PC-3 (cell line): ENCODE data around the gene IL21R. TPM values are rescaled to one million over a fixed set of nuclear protein-coding genes. Genes with fewer than 3 reads are reported as not detected.

ENCODE experiments used
- ATAC-seq: fragments of 200-7000 bp; cut with Tn5 transposase; 2 replicates; pipeline ENCODE4 v1.9.1; 2020; ENCODE audit warnings: mild to moderate bottlenecking, moderate library complexity
- BruUV-seq: library from RNA; stranded (reverse); fragments of 400-500 nt; replicated peaks from 2 replicates; lab custom pipeline; 2021; lab: Mats Ljungman, UMichigan
- CTCF ChIA-PET: fragments of 300-600 bp; sonication (Branson Sonifier 250); formaldehyde crosslinking; loops from one replicate; lab custom pipeline; 2022; ENCODE audit warnings: antibody characterized with exemption; lab: Charles Lee
- POLR2A ChIA-PET: fragments of 300-600 bp; sonication (Branson Sonifier 250); formaldehyde crosslinking; loops from one replicate; lab custom pipeline; 2022; ENCODE audit warnings: antibody characterized with exemption; ENCODE audit not compliant: unreplicated experiment; lab: Charles Lee
- DNase-seq: peaks from one replicate; pipeline ENCODE4 v3.0.0-alpha.2; 2015
- H2AFZ ChIP-seq: fragments of 300-600 bp; sonication (generic); 2 replicates; pipeline ENCODE4 v1.6.0; 2016; ENCODE audit warnings: antibody characterized with exemption, low read length
- H3F3A ChIP-seq: fragments of 300-600 bp; sonication (generic); one replicate; pipeline ENCODE4 v1.6.0; 2017; ENCODE audit warnings: antibody characterized with exemption, low read length, control low read depth, mild to moderate bottlenecking; ENCODE audit not compliant: unreplicated experiment
- H3K27ac ChIP-seq: fragments of 300-600 bp; sonication (generic); 2 replicates; pipeline ENCODE4 v1.5.1; 2016; ENCODE audit warnings: mild to moderate bottlenecking, low read length
- H3K27me3 ChIP-seq: fragments of 300-600 bp; sonication (generic); 2 replicates; pipeline ENCODE4 v1.6.1; 2016; ENCODE audit warnings: low read length, mixed read lengths
- H3K36me3 ChIP-seq: fragments of 300-600 bp; sonication (generic); 2 replicates; pipeline ENCODE4 v1.6.1; 2016; ENCODE audit warnings: low read depth, mixed run types, low read length, mixed read lengths
- H3K4me1 ChIP-seq: fragments of 300-600 bp; sonication (generic); 2 replicates; pipeline ENCODE4 v1.5.1; 2016; ENCODE audit warnings: low read length; ENCODE audit not compliant: insufficient read depth
- H3K4me2 ChIP-seq: fragments of 300-600 bp; sonication (generic); 2 replicates; pipeline ENCODE4 v1.6.0; 2016; ENCODE audit warnings: low read length
- H3K4me3 ChIP-seq: fragments of 300-600 bp; sonication (generic); 2 replicates; pipeline ENCODE4 v1.5.1; 2016; ENCODE audit warnings: mild to moderate bottlenecking, low read length, mixed read lengths
- H3K79me2 ChIP-seq: fragments of 300-600 bp; sonication (generic); 2 replicates; pipeline ENCODE4 v1.6.1; 2017; ENCODE audit warnings: low read length, mixed read lengths
- H3K9ac ChIP-seq: fragments of 300-600 bp; sonication (generic); 2 replicates; pipeline ENCODE4 v1.6.0; 2016; ENCODE audit warnings: mild to moderate bottlenecking, low read length
- H3K9me2 ChIP-seq: fragments of 300-600 bp; sonication (generic); replicated peaks from 2 replicates; pipeline ENCODE4 v1.6.1; 2016; ENCODE audit warnings: mixed run types, low read length, mixed read lengths
- H3K9me3 ChIP-seq: fragments of 300-600 bp; sonication (generic); 2 replicates; pipeline ENCODE4 v1.6.1; 2016; ENCODE audit warnings: low read length, mixed read lengths
- H4K20me1 ChIP-seq: fragments of 300-600 bp; sonication (generic); 2 replicates; pipeline ENCODE4 v1.6.1; 2016; ENCODE audit warnings: low read length, mixed read lengths
- EZH2 ChIP-seq: fragments of 300-600 bp; sonication (generic); IDR thresholded peaks from one replicate; pipeline ENCODE4 v1.6.1; 2017; ENCODE audit warnings: antibody characterized with exemption, mild to moderate bottlenecking, low read length; ENCODE audit not compliant: unreplicated experiment
- EZH2phosphoT487 ChIP-seq: fragments of 300-600 bp; sonication (generic); IDR thresholded peaks from 2 replicates; pipeline ENCODE4 v1.6.1; 2018; ENCODE audit warnings: mild to moderate bottlenecking, antibody characterized with exemption, low read length, borderline replicate concordance
- intact Hi-C: fragments of 100-400 bp; cut with micrococcal nuclease; formaldehyde crosslinking; loops from 2 replicates; pipeline ENCODE4 v1.9.0; 2023
- total RNA-seq: library from RNA; depleted of rRNA; stranded (reverse); fragments of >200 nt; gene quantifications from 2 replicates; pipeline ENCODE4 v1.2.3, GENCODE V29; 2014
- TF ChIP-seq, protein P1 (sequence below): fragments of 300-600 bp; sonication (generic); conservative IDR thresholded peaks from 2 replicates; pipeline ENCODE4 v1.5.1; 2017; ENCODE audit warnings: antibody characterized with exemption, low read depth, mild to moderate bottlenecking, low read length

Gene IL21R
- total RNA-seq, 1 experiment from 2014 or later = 0.55 TPM

DNA sequence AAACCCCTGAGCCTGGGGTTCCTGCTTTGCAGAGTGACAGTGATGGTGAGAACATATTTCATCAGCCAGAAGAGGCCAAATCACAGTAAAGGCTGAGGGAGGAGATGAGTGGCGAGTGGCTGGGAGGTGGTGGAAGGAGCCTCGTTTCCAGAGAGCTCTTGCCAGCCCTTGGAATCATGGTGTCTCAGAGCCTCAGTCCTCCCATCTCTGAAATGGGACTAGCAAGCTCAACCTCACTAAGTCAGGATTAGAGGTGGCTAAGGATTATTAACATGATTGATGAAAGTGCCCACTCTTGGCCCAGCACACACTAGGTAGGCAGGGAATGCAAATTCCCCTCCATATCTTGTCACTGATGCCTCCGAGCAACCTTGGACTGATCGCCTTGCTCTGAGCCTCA is 45.2 kb upstream of the IL21R start:
- H3K4me3 ChIP-seq = no peak overlapping the region
- H3F3A ChIP-seq = no peaks in the 10 kb centered on the region
- H3K79me2 ChIP-seq = no peaks in the 10 kb centered on the region
- no peak for DNase-seq
- no peaks in the 10 kb centered on the region for H3K9me3 ChIP-seq
- peaks cover 14% of the 10 kb centered on the region for H3K36me3 ChIP-seq
- H4K20me1 ChIP-seq = no peaks in the 10 kb centered on the region
- intact Hi-C loops = no loop called here
- no peak overlapping the region for H3K4me2 ChIP-seq
- BruUV-seq = no TSS peak
- no peak overlapping the region for H3K27ac ChIP-seq
- no peak overlapping the region for H2AFZ ChIP-seq
- H3K27me3 ChIP-seq = no peaks in the 10 kb centered on the region
- H3K9ac ChIP-seq = no peak overlapping the region
- ATAC-seq = no peak
- no peaks in the 10 kb centered on the region for H3K4me1 ChIP-seq
- H3K9me2 ChIP-seq = no peaks in the 10 kb centered on the region
- POLR2A ChIA-PET = no interaction called here
- CTCF ChIA-PET = no interaction called here
- TF ChIP-seq EZH2phosphoT487 (no peak), EZH2 (no peak)

DNA sequence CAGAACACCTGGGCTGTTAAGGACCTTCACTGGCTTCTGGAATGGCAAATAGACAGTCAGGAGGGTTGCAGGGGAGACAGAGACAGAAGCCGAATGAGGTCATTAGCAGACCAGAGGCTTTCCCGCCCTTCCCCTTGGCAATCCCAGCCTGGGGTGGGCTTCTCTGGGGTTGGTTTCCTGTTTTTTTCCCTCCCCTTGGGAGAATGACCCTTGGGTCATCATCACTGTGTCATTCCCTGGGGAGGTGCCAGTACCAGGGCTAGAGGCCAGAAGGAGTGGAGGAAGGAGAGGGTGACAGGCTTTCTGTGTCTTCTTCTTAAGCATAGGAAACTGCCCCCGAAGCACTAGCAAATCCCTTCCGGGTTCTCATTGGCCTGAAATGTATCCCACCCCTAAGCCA is 42.9 kb upstream of the IL21R start:
- no peak overlapping the region for H3K9ac ChIP-seq
- no peaks in the 10 kb centered on the region for H3K9me2 ChIP-seq
- no peak overlapping the region for H2AFZ ChIP-seq
- H3K27ac ChIP-seq = no peak overlapping the region
- H3K27me3 ChIP-seq = no peaks in the 10 kb centered on the region
- no peak overlapping the region for H3K4me2 ChIP-seq
- intact Hi-C loops = no loop called here
- ATAC-seq (no peak), DNase-seq (no peak)
- no peaks in the 10 kb centered on the region for H4K20me1 ChIP-seq
- no TSS peak for BruUV-seq
- ChIA-PET CTCF (no interaction called here), POLR2A (no interaction called here)
- H3K79me2 ChIP-seq = no peaks in the 10 kb centered on the region
- H3K4me3 ChIP-seq = no peak overlapping the region
- H3K4me1 ChIP-seq = peaks cover 9% of the 10 kb centered on the region
- H3F3A ChIP-seq = no peaks in the 10 kb centered on the region
- no peaks in the 10 kb centered on the region for H3K9me3 ChIP-seq
- TF ChIP-seq EZH2phosphoT487 = no peak
- peaks cover 11% of the 10 kb centered on the region for H3K36me3 ChIP-seq

DNA sequence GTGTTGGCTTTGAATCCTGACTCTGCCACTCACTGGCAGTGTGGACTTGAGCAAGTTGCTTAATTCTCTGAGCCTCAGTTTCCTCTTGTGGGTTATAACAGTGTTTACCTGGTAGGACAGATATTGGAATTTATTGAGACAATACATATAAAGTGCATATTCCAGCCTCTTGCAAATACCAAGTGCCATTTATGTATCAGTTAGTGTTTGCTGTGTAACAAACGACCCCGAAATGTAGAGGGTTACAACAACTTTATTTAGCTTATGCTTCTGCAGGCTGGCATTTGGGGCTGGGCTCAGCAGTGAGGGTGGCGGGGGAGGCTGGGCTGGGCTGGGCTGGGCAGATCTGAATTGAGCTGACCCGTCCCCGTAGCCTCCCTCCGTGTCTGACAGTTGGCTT is 42.4 kb upstream of the IL21R start:
- no peak overlapping the region for H3K27ac ChIP-seq
- H3K9me2 ChIP-seq = no peaks in the 10 kb centered on the region
- TF ChIP-seq EZH2phosphoT487 = no peak
- intact Hi-C loops = no loop called here
- H3K79me2 ChIP-seq = no peaks in the 10 kb centered on the region
- no peak for DNase-seq
- POLR2A ChIA-PET = no interaction called here
- no peaks in the 10 kb centered on the region for H3K27me3 ChIP-seq
- peaks cover 15% of the 10 kb centered on the region for H3K4me1 ChIP-seq
- H3K36me3 ChIP-seq = peaks cover 7% of the 10 kb centered on the region
- H3K9ac ChIP-seq = no peak overlapping the region
- no peaks in the 10 kb centered on the region for H3K9me3 ChIP-seq
- ATAC-seq = no peak
- no peaks in the 10 kb centered on the region for H4K20me1 ChIP-seq
- no peaks in the 10 kb centered on the region for H3F3A ChIP-seq
- CTCF ChIA-PET = no interaction called here
- H3K4me2 ChIP-seq = no peak overlapping the region
- H3K4me3 ChIP-seq = no peak overlapping the region
- H2AFZ ChIP-seq = no peak overlapping the region
- BruUV-seq = no TSS peak

DNA sequence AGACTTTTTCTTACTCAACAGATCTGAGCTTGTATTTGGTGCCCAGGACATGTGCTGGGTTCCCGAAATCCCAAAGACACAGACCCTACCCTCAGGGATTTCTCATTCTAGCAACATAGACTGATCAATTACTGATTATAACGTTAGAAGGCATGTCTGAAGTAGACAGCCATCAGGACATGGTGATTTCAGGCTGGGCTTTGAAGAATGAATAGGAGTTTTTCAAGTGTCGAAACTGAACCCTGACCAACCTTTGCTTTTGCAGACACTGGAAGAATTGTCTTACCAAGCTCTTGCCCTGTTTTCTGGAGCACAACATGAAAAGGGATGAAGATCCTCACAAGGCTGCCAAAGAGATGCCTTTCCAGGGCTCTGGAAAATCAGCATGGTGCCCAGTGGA is 40.0 kb upstream of the IL21R start:
- BruUV-seq = no TSS peak
- Histone ChIP-seq H3K9me2 (no peaks in the 10 kb centered on the region), H3K79me2 (no peaks in the 10 kb centered on the region), H3K4me3 (no peak overlapping the region), H3F3A (no peaks in the 10 kb centered on the region), H3K36me3 (peaks cover 7% of the 10 kb centered on the region), H3K9ac (no peak overlapping the region), H2AFZ (no peak overlapping the region), H3K4me1 (peaks cover 26% of the 10 kb centered on the region), H3K4me2 (no peak overlapping the region), H3K27ac (no peak overlapping the region), H3K9me3 (no peaks in the 10 kb centered on the region), H4K20me1 (no peaks in the 10 kb centered on the region), H3K27me3 (no peaks in the 10 kb centered on the region)
- intact Hi-C loops = no loop called here
- ChIA-PET CTCF (no interaction called here), POLR2A (no interaction called here)
- DNase-seq (no peak), ATAC-seq (no peak)
- TF ChIP-seq EZH2 = no peak
- TF ChIP-seq EZH2phosphoT487 = no peak
- TF ChIP-seq, protein P1, sequence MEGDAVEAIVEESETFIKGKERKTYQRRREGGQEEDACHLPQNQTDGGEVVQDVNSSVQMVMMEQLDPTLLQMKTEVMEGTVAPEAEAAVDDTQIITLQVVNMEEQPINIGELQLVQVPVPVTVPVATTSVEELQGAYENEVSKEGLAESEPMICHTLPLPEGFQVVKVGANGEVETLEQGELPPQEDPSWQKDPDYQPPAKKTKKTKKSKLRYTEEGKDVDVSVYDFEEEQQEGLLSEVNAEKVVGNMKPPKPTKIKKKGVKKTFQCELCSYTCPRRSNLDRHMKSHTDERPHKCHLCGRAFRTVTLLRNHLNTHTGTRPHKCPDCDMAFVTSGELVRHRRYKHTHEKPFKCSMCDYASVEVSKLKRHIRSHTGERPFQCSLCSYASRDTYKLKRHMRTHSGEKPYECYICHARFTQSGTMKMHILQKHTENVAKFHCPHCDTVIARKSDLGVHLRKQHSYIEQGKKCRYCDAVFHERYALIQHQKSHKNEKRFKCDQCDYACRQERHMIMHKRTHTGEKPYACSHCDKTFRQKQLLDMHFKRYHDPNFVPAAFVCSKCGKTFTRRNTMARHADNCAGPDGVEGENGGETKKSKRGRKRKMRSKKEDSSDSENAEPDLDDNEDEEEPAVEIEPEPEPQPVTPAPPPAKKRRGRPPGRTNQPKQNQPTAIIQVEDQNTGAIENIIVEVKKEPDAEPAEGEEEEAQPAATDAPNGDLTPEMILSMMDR = no peak
